Activated CD8-positive, alpha-beta memory T cell treated with anti-CD3 and anti-CD28 coated beads, Interleukin-2, amount 50 U/mL, for 4 hours (primary cell): Measurements from ENCODE around the gene GPATCH2.
"Not testable (repeated sequence)": the region's sequence is repeated elsewhere in the genome, so short reads cannot be mapped to it uniquely, and the experiment has no call there.

Experiments used
- DNase-seq: peaks from one replicate; pipeline ENCODE4 v3.0.0-alpha.2; 2020

Gene GPATCH2

DNA sequence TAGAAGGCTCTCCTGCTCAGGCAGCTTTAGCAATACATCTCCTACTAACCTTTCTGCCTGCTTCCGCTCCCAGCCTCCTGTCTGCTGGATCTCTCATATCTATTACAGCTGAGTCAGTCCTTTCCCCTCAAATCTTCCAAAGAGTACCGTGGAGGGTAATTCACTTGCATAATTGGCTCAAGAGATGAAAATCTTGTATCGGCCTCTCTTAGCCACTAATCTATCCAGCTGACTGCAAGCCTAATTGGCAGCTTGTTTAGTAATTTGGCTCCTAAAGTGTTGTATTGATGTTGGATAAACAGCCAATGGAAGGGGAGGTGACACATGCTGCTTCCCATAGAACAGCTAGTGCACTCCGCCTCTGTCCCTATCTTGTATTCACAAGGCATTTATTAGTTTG lies 195.7 kb downstream of the GPATCH2 start:
- DNase-seq = no peak

DNA sequence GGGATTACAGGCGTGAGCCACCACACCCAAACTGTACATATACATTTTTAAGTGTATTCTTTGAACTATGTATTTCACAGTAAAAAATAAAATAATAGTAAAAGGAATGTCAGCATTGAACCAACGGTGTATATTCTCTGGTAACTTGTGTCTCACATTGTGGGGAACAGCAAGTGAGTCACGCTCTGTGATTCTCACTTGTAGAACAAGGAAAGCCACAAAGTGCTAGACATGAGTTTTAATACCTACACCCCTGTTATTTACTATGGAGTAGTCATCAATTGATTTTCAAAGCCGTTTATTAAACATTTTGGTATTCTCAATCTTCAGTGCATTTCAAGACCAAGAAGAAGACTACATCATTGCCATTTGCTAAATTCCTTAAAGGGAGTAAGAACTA lies 197.2 kb downstream of the GPATCH2 start:
- DNase-seq = no peak

DNA sequence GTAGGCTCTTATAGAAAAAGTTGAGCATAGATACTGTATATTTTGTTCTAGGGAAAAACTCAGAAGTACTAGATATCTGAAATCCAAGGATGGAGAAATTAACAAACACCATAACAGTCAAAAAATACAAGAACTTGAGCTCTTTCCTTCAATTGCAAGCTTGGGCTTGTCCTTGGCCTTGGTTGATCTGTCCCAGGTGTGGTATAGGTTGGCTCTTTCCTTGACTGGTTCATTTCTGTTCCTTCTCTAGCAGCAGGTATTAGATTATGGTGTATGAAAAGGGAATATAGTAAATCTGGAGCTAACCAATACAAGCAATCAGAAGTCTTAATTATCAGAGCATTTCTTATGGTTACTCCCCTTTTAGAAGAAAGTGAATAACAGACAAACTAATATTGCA lies 198.6 kb downstream of the GPATCH2 start:
- DNase-seq = no peak

DNA sequence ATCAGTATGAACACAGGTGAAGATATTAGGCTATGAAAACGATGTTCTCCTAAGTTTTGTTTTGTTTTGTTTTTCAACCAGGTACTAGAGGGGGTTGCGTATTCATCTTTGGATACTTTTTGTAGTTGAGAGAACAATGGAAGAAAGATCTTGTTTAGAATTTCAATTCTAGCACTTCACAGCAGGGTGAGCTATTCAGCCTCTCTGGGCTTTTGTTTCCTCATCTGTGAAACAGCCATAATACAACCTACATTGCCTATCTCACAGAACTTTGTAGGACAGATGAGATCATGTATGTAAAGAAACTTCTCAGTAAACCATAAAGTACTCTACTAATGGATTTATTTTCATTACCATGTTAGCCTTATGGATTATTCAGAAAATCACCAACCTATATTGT lies 199.5 kb downstream of the GPATCH2 start:
- no peak for DNase-seq

DNA sequence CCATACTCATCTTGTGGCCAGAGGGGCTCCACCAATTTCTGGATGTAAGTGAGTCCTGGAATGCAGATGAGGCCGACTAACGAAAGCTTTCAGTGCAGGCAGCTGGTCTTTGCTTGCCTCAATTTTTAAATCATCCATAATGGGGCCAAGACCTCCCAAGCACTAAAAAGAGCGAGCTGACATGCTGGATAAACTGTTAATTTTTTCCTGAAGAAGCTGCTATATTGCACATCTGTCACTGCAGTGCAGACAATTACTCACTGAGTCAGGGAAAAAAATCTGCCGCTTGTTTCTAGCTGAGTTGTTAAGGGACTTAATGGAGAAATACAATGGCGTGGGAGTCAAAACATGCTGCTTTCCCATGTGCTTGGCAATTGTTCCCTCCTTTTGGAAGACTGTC lies 205.5 kb downstream of the GPATCH2 start:
- no peak for DNase-seq

DNA sequence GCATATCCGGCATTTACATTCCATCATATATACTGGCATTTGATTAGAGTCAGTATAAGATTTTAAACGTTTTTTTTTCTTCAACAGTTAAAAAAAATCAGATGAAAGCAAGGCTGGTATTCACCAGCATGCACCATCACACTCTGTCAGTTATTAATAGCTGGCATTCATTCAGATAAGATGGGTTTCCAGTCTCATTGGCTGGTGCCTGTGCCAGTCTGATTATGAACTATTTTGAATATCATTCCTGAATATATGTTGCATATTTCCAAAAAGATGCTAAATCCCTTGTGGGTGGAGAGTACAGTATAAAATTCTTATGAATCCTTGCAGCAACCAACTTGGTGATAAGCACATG lies 211.7 kb downstream of the GPATCH2 start:
- DNase-seq = no peak

DNA sequence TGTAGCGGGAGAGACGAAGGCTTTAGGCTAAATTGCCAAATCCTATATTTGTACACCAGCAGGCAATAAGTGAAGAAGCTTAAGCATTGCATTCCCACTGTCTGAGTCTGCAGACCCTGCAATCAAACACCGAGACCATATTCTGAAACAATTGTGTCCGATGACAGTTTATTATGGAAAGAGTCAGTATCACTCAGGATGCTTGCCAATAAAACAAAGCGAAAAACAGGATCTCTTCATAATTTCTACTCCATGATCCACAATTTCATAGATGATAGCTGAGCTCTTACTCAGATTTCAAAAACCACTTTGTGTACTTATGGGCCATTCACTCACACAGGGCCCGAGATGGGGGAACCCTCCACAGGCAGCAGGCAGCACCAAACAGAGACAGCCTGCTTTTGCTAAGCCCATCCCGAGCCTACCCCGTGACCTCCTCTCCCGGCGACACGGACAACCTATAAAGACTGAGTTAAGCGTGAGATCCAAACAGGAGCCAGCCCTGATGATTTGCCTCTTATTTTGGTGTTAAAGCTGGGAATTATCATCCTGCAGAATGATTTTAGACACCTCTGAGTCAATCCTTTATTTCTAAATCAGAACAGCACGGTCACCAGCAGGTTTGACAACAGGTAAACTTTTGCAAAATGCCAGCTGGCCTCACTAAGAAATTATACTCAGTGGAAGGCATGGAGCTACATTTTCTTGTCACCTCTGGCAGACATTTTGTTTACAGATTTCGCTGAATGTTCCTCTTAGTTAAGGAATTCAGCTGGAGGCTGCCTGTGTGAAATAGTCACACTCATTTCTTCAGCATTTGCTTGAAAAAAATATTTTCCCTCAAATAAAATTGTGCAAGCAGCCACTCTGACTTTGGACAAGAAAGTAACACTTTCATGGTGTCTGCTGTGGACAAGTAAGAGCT lies 212.4 kb downstream of the GPATCH2 start:
- no peak for DNase-seq

DNA sequence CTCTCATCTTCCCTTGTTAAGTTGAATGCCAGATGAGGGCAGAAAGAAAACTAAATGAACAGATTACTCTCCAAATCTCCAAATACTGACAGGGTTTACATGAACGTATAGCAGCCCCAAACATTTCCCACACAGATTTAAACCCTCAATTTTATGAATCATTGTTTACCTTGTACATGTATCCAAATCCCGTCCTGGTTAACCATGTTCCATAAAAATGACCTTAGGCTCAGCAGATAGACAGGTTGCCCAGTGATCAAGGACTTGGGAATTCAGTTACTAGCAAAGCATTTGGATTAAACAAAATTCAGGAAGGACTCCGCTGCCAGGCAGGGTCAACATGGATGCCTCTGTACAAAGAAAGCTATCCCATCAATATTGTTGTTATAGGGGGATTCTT lies 213.5 kb downstream of the GPATCH2 start:
- DNase-seq = no peak

DNA sequence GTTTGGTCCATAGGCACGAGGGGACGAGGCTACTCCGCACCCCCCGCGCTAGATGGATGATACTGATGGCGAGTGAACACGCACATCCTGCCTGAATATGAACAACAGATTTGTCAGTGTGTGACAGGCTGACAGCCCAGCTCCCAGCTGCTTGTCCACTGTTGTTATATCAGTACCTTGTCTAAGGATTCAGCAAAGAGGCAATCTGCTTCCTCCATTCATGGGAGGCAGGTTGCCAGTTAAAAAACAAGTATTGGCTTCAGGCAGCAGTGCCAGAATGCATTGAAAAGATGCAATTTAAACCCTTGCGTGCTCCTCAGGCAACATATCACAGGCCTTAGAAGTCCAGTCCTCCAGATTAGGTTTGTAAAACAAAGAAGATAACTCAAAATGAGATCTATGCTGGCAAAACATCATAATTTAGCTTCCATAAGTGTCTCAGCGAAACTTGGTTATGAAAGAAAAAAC lies 223.3 kb downstream of the GPATCH2 start:
- no peak for DNase-seq

DNA sequence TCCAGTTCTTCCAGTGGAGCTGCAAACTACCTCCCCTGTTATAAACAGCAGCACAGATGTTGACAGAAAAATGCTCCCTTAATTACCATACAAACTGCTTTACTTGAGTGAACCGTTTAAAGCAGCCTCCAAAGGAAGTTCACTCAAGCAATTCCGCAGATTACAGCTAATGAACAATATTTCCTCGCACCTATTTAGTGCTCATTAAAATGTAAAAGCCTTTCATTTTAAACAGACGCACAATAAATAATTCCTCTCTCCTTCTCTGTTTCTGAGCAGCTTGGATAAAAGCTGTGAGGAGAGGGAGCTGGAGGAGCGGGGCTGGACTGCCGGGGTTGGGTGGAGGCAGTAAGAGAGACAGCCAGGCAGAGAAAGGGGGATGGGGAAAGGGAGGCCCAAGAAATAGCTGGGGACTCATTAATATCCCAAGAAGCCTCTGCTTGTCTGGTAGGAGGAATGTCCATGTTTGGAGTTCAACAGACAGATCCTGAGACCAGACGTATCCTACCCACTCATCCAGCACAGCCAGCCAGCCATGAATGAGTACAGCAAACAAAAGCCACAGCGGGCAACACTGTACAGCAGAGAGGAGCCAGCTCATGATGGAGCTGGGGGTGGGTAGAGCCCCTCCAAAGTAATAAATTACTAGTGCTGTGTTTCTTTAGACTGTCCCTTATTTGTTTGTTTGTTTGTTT lies 227.7 kb downstream of the GPATCH2 start:
- DNase-seq = no peak

DNA sequence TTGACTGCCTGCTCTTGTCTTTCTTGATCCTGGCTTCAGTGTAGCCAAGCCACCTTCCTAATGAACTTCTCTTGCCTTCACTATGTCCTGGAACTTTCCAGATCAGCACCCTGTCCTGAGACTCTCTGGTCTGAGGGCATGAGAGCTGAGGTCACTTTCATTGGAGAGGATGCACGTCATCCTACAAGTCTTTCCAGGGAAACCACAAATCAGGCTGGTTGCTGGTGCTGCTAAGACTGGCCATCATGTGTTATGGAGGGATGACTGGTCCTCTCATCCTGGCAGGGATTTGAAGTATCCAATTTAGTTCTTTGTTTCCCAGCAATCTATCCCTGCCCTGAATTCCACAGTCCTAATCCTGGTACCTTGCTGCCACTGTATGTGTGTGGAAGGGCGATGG lies 228.6 kb downstream of the GPATCH2 start:
- no peak for DNase-seq

DNA sequence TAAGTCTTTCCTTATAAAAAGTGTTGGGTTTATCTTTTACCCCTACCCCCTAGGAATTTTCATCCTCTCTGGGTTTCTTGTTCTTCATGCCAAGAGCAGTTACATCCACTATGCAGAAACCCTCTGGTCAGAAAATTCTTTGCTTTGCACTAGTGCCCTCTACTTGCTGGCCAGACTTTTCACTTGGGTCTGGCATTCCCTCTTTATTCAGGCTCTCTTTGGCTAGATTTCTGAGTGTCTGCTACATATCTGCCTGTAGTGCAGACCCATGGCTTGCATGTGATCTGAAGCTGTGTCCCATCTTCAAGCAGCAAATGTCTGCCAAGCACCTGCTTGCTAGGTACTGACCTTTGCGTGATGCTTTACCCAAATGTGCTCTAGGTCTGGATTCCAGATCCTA lies 237.0 kb downstream of the GPATCH2 start:
- no peak for DNase-seq

DNA sequence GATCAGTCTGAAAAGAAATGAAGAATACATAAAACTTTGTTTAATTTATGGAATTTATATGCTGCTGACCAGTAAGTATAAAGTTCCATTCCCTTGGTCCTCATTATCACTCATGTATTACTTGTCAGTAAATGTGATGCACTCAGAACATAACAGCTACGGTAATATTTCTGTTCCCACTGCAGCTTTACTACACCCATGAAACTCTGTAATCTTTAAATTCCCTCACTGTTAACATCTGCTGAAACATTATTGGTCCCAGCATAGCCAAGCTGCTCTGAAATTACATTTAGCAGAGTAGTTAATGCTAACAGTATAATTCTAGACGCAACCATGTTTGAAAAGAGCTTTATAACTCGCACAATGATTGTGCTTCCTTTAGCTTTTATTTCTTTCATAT lies 238.4 kb downstream of the GPATCH2 start:
- no peak for DNase-seq

DNA sequence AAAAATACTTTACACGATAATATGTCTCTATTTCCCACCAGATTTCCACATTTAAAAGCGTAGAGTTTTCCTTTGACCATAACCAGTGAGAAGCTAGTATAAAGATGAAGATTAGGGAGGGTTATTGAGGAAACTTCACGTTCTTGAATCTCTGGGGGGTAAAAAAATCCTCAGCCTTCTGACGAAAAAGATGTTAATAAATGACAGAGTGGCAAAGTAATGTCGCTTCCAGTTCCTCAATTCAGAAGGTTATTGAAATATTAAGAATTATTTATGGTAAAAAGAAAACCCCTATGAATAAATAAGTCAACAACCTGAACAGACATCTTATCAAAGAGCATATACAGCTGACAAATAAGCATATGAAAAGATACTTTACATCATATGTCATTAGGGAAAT lies 241.0 kb downstream of the GPATCH2 start:
- DNase-seq = no peak

DNA sequence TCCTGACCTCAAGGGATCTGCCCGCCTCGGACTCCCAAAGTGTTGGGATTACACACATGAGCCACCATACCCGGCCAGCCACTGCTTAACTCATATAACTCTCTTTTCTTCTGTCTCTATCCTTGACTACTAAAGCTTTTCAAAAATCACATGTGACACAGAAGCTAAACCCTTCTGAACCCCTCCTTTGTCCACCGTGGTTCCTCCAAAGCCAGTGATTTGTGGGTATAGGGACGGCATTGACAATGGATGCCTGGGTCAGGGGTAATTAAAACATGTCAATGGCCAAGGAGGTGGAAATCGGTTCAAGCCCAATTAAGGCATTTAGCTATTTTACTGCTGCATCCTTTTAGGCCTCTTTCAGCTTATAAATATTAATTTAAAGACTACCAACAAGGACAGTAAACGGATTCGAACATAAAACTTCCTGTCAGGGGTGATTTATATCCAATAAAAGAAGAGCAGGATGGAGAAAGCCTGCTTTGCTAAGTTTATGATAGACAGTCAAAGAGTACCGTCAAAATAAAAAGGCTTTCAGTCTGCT lies 242.3 kb downstream of the GPATCH2 start:
- DNase-seq = no peak

DNA sequence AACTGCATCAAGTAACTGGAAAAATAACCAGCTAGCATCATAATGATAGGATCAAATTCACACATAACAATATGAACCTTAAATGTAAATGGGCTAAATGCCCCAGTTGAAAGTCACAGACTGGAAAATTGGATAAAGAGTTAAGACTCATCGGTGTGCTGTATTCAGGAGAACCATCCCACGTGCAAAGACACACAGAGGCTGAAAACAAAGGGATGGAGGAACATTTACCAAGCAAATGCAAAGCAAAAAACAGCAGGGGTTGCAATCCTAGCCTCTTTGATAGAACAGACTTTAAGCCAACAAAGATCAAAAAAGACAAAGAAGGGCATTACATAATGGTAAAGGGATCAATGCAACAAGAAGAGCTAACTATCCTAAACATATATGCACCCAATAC lies 249.1 kb downstream of the GPATCH2 start:
- not testable (repeated sequence) for DNase-seq

DNA sequence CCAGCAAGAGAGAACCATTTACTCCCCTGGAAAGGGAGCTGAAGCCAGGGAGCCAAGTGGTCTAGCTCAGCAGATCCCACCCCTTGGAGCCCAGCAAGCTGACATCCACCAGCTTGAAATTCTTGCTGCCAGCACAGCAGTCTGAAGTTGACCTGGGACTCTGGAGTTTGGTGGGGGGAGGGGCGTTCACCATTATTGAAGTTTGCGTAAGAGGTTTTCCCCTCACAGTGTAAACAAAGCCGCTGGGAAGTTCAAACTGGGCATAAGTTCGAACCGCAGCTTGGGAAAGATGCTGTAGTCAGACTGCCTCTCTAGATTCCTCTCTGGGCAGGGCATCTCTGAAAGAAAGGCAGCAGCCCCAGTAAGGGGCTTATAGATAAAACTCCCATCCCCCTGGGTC lies 251.1 kb downstream of the GPATCH2 start:
- not testable (repeated sequence) for DNase-seq

DNA sequence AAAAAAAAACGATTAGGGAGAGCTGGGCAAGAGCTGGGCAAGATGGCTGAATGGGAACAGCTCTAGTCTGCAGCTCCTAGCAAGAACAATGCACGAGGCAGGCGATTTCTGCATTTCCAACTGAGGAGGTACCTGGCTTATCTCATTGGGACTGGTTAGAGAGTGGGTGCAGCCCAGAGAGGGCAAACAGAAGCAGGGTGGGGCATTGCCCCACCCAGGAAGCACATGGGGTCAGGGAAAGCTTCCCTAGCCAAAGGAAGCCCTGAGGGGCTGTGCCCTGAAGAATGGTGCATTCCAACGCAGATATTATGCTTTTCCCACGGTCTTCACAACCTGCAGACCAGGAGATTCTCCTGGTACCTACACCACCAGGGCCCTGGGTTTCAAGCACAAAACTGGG lies 251.6 kb downstream of the GPATCH2 start:
- no peak for DNase-seq
